Activated CD4-positive, alpha-beta memory T cell treated with anti-CD3 and anti-CD28 coated beads, Interleukin-2, amount 10 ng/mL, durations not matched to agents 7 days and 5 days (primary cell): ENCODE results near the gene ACAT1. TPM values are rescaled to one million over a fixed set of nuclear protein-coding genes. Genes with fewer than 3 reads are reported as not detected.
"Not testable (repeated sequence)": the region's sequence is repeated elsewhere in the genome, so short reads cannot be mapped to it uniquely, and the experiment has no call there.

Source experiments
- CTCF ChIA-PET: fragments of 350-600 bp; sonication (Branson Sonifier 250); formaldehyde crosslinking; loops from one replicate; lab custom pipeline; 2021; ENCODE audit warnings: antibody characterized with exemption, inconsistent platforms; lab: Charles Lee
- POLR2A ChIA-PET: fragments of 350-600 bp; sonication (Branson Sonifier 250); formaldehyde crosslinking; loops from one replicate; lab custom pipeline; 2021; ENCODE audit warnings: antibody characterized with exemption; lab: Charles Lee
- DNase-seq: peaks from one replicate; pipeline ENCODE4 v3.0.0-alpha.2; 2020
- H3K27ac Mint-ChIP-seq: one replicate; pipeline ENCODE4 v1.8.0; 2021; ENCODE audit warnings: mild to moderate bottlenecking, mixed read lengths
- H3K27me3 Mint-ChIP-seq: one replicate; pipeline ENCODE4 v1.8.0; 2021; ENCODE audit warnings: mixed read lengths
- H3K36me3 Mint-ChIP-seq: one replicate; pipeline ENCODE4 v1.8.0; 2021; ENCODE audit warnings: low read depth, mixed read lengths
- H3K4me1 Mint-ChIP-seq: one replicate; pipeline ENCODE4 v1.8.0; 2021; ENCODE audit warnings: mixed read lengths
- H3K4me3 Mint-ChIP-seq: one replicate; pipeline ENCODE4 v1.8.0; 2021; ENCODE audit warnings: mild to moderate bottlenecking, mixed read lengths
- H3K9me3 Mint-ChIP-seq: one replicate; pipeline ENCODE4 v1.8.0; 2021; ENCODE audit warnings: mixed read lengths
- total RNA-seq, 2 experiments: library from RNA; stranded (reverse); gene quantifications; one replicate each; pipeline ENCODE4 v1.2.3, GENCODE V29; 2021

Gene ACAT1
- total RNA-seq, 2 experiments from 2014 or later = 46.2 to 55.1 TPM

GRCh38 chr11:108120936-108121273 lies 462 bp upstream of the ACAT1 start:
- H3K36me3 Mint-ChIP-seq = peaks cover 17% of the 10 kb centered on the region
- not testable (repeated sequence) for DNase-seq, H3K27me3 Mint-ChIP-seq, H3K9me3 Mint-ChIP-seq
- peak overlapping the region; percentile 87 for H3K4me3 Mint-ChIP-seq
- peak overlapping the region; percentile 67 for H3K27ac Mint-ChIP-seq
- ChIA-PET POLR2A (interaction anchor here (0.8 to 2.3 kb wide), 5 partner anchors 8 to 101 kb away, joined by 3 to 8 read pairs (median 3); partner anchors contain the start of genes ATM and NPAT), CTCF (interaction anchor here (0.7 to 1.5 kb wide), 3 partner anchors 8 to 112 kb away, joined by 3 to 4 read pairs (median 3); partner anchors contain the start of gene CUL5)
- peaks cover 49% of the 10 kb centered on the region for H3K4me1 Mint-ChIP-seq

- Mint-ChIP-seq H3K36me3 (peaks cover 23% of the 10 kb centered on the region), H3K27ac (peak overlapping the region; percentile 67), H3K4me1 (peaks cover 53% of the 10 kb centered on the region), H3K9me3 (no peaks in the 10 kb centered on the region), H3K4me3 (peak overlapping the region; percentile 87), H3K27me3 (no peaks in the 10 kb centered on the region)
- DNase-seq = no peak
- POLR2A ChIA-PET = interaction anchor here (1.1 to 2.3 kb wide), 6 partner anchors 9 to 115 kb away, joined by 3 to 8 read pairs (median 6); partner anchors contain the start of genes ATM, CUL5 and NPAT
- CTCF ChIA-PET = interaction anchor here (0.6 to 1.6 kb wide), 3 partner anchors 39 to 200 kb away, joined by 3 to 5 read pairs (median 4); partner anchors contain the start of gene CUL5
These were observed 830 bp downstream of the ACAT1 start for GRCh38 chr11:108122166-108122628.

GRCh38 chr11:108125096-108125495 lies 3.7 kb downstream of the ACAT1 start:
- H3K27me3 Mint-ChIP-seq = no peaks in the 10 kb centered on the region
- H3K27ac Mint-ChIP-seq = peak overlapping the region; percentile 61
- ChIA-PET POLR2A (interaction anchor here (4.0 kb wide), 1 partner anchor 98 kb away, joined by 23 read pairs; the partner anchor contains the start of genes ATM and NPAT), CTCF (no interaction called here)
- peaks cover 49% of the 10 kb centered on the region for H3K4me1 Mint-ChIP-seq
- H3K36me3 Mint-ChIP-seq = peaks cover 30% of the 10 kb centered on the region
- H3K4me3 Mint-ChIP-seq = no peak overlapping the region
- DNase-seq = no peak
- no peaks in the 10 kb centered on the region for H3K9me3 Mint-ChIP-seq

DNA sequence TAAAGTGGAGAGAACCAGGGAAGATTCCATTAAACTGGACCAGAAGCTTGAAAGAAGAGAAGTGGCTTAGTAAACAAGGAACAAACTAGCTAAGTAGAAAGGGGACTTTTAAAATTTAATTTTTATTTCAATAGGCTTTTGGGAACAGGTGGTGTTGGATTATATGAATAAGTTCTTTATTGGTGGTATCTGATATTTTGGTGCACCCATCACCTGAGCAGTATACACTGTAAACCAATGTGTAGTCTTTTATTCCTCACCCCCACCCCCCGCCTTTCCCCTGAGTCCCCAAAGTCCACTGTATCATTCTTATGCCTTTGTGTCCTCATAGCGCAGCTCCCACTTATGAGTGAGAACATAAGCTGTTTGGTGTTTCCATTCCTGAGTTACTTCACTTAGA lies 7.4 kb downstream of the ACAT1 start:
- Mint-ChIP-seq H3K4me3 (no peak overlapping the region), H3K27ac (no peak overlapping the region), H3K4me1 (peaks cover 23% of the 10 kb centered on the region), H3K27me3 (no peaks in the 10 kb centered on the region), H3K36me3 (peaks cover 36% of the 10 kb centered on the region), H3K9me3 (no peaks in the 10 kb centered on the region)
- POLR2A ChIA-PET = interaction anchor here (1.2 kb wide), 1 partner anchor 16 kb away, joined by 3 read pairs; no protein-coding TSS in a partner anchor
- CTCF ChIA-PET = no interaction called here
- no peak for DNase-seq

DNA sequence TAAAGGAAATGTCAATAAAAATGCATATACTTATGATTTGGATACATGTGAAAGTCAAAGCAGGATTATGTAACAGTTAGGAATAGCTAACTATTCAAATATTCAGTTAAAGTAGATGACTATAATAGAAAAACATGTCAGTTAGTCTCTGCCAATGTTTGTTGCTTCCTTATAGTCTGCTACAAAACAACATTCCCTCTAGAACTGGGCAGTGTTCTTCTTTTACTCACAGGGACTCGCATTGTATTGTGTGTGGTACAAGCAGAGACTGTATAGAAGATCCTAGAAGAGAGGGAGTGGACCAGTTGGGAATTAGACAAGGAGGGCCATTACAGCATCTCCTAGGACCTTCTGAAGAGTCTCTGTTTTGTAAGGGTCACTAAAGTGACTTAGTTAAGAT lies 10.6 kb downstream of the ACAT1 start:
- DNase-seq = no peak
- Mint-ChIP-seq H3K4me3 (no peak overlapping the region), H3K4me1 (peaks cover 12% of the 10 kb centered on the region), H3K27me3 (no peaks in the 10 kb centered on the region), H3K9me3 (no peaks in the 10 kb centered on the region), H3K27ac (no peak overlapping the region), H3K36me3 (peaks cover 32% of the 10 kb centered on the region)
- ChIA-PET CTCF (no interaction called here), POLR2A (interaction anchor here (0.6 to 1.1 kb wide), 2 partner anchors 11 to 115 kb away, joined by 3 read pairs; partner anchors contain the start of gene ACAT1)

GRCh38 chr11:108132993-108133538 lies 11.7 kb downstream of the ACAT1 start:
- Mint-ChIP-seq H3K36me3 (peaks cover 33% of the 10 kb centered on the region), H3K27ac (peak overlapping the region; percentile 9), H3K4me1 (peaks cover 16% of the 10 kb centered on the region)
- H3K27me3 Mint-ChIP-seq, DNase-seq, H3K9me3 Mint-ChIP-seq, H3K4me3 Mint-ChIP-seq, CTCF ChIA-PET: not testable (repeated sequence)
- POLR2A ChIA-PET = interaction anchor here (0.6 to 1.1 kb wide), 2 partner anchors 12 to 114 kb away, joined by 3 read pairs; partner anchors contain the start of gene ACAT1

DNA sequence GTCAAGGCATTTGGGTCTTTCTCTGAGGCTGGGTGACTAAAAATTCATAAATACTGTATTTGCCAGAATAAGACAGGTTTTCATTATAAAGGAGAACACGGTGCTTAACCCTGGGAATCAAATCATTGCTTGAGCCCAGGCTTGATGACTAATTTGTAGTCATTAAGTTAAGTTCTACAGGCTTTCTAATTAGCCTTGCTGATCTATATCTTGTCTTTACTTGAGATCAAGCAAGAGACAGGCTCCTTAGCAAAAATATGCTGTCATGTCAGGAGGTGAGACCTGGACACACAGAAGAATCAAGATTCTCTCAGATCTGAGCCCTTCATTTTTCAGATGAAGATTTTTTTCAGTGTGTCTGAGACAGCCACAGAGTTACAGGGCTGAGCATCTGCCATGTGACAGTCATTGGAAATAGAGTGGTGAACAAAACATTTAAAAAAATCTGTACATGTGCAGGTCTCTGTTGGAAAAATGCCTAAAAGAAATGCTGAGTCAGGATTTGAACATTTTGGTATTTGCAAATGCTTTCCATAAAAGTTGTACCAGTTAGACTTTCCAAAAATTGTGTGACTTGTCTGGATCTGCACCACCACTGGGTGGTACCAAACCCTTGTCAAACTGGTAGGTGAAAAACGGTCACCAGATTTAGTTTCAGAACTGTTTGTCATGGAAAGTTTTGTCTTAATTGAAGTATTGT lies 14.6 kb downstream of the ACAT1 start:
- peaks cover 15% of the 10 kb centered on the region for H3K4me1 Mint-ChIP-seq
- H3K36me3 Mint-ChIP-seq = peaks cover 47% of the 10 kb centered on the region
- POLR2A ChIA-PET = no interaction called here
- peak overlapping the region; percentile 52 for H3K27ac Mint-ChIP-seq
- H3K4me3 Mint-ChIP-seq = no peak overlapping the region
- CTCF ChIA-PET = no interaction called here
- no peaks in the 10 kb centered on the region for H3K9me3 Mint-ChIP-seq
- no peaks in the 10 kb centered on the region for H3K27me3 Mint-ChIP-seq
- peak; percentile 30 for DNase-seq

- Mint-ChIP-seq H3K9me3 (no peaks in the 10 kb centered on the region), H3K4me3 (no peak overlapping the region), H3K27me3 (no peaks in the 10 kb centered on the region), H3K27ac (peak overlapping the region; percentile 58), H3K4me1 (peaks cover 15% of the 10 kb centered on the region), H3K36me3 (peaks cover 54% of the 10 kb centered on the region)
- ChIA-PET POLR2A (interaction anchor here (1.0 kb wide), 1 partner anchor 11 kb away, joined by 3 read pairs; no protein-coding TSS in a partner anchor), CTCF (no interaction called here)
- no peak for DNase-seq
These were observed 15.8 kb downstream of the ACAT1 start for GRCh38 chr11:108137212-108137611.

DNA sequence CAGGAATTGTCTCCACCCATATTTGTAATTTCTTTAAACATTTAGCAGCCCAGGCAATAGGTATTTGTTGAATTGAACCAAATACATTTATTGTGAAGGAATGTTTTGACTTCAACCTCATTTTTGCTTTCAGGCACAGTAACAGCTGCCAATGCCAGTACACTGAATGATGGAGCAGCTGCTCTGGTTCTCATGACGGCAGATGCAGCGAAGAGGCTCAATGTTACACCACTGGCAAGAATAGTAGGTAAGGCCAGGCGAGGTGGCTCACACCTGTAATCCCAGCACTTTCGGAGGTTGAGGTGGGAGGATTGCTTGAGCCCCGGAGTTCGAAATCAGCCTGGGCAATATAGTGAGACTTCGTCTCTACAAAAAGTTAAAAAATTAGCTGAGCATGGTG lies 20.9 kb downstream of the ACAT1 start:
- Mint-ChIP-seq H3K4me1 (peaks cover 20% of the 10 kb centered on the region), H3K36me3 (peaks cover 72% of the 10 kb centered on the region), H3K4me3 (no peak overlapping the region), H3K9me3 (no peaks in the 10 kb centered on the region), H3K27me3 (no peaks in the 10 kb centered on the region), H3K27ac (no peak overlapping the region)
- POLR2A ChIA-PET = interaction anchor here (0.8 to 1.2 kb wide), 3 partner anchors 18 to 95 kb away, joined by 3 to 4 read pairs (median 3); no protein-coding TSS in a partner anchor
- CTCF ChIA-PET = no interaction called here
- no peak for DNase-seq

GRCh38 chr11:108144615-108145014 lies 23.2 kb downstream of the ACAT1 start:
- H3K36me3 Mint-ChIP-seq = peaks cover 82% of the 10 kb centered on the region
- H3K27ac Mint-ChIP-seq = peak overlapping the region; percentile 71
- peaks cover 19% of the 10 kb centered on the region for H3K4me1 Mint-ChIP-seq
- DNase-seq = no peak
- H3K27me3 Mint-ChIP-seq = no peaks in the 10 kb centered on the region
- no peaks in the 10 kb centered on the region for H3K9me3 Mint-ChIP-seq
- POLR2A ChIA-PET = interaction anchor here (0.9 to 1.2 kb wide), 4 partner anchors 13 to 82 kb away, joined by 3 to 4 read pairs (median 3); no protein-coding TSS in a partner anchor
- CTCF ChIA-PET = interaction anchor here (1.0 to 1.4 kb wide), 2 partner anchors 26 to 34 kb away, joined by 3 to 4 read pairs; no protein-coding TSS in a partner anchor
- H3K4me3 Mint-ChIP-seq = no peak overlapping the region

DNA sequence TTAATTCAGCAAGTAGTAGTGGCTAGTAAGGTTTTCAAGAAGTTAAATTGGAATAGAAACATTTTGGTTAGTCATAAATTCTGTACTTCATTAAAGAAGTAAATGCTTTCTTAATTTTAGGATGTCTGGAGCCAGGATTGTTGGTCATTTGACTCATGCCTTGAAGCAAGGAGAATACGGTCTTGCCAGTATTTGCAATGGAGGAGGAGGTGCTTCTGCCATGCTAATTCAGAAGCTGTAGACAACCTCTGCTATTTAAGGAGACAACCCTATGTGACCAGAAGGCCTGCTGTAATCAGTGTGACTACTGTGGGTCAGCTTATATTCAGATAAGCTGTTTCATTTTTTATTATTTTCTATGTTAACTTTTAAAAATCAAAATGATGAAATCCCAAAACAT lies 25.8 kb downstream of the ACAT1 start:
- Mint-ChIP-seq H3K36me3 (peaks cover 79% of the 10 kb centered on the region), H3K27me3 (no peaks in the 10 kb centered on the region), H3K9me3 (no peaks in the 10 kb centered on the region), H3K27ac (no peak overlapping the region), H3K4me3 (no peak overlapping the region), H3K4me1 (peaks cover 19% of the 10 kb centered on the region)
- DNase-seq = no peak
- POLR2A ChIA-PET = no interaction called here
- CTCF ChIA-PET = no interaction called here

DNA sequence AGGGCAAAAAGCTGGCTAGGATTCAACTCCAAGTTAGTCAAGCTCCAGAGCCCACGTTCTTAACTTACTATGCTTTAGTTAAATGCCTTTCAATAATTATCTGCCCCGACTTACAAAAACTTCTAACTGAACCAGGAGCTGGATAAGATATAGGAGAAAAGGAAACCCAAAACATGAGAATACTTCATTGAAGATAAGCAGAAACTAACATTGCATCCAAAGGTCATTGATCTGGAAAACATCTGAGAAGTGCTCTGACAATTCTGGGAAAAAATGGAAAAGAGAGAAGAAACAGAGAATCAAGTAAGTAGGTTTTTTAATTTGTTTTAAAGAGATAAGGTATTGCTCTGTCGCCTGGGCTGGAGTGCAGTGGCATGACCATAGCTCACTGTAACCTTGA lies 27.2 kb downstream of the ACAT1 start:
- H3K9me3 Mint-ChIP-seq = no peaks in the 10 kb centered on the region
- H3K4me3 Mint-ChIP-seq = no peak overlapping the region
- CTCF ChIA-PET = no interaction called here
- no peak overlapping the region for H3K27ac Mint-ChIP-seq
- peaks cover 18% of the 10 kb centered on the region for H3K4me1 Mint-ChIP-seq
- H3K27me3 Mint-ChIP-seq = no peaks in the 10 kb centered on the region
- DNase-seq = no peak
- H3K36me3 Mint-ChIP-seq = peaks cover 72% of the 10 kb centered on the region
- POLR2A ChIA-PET = interaction anchor here (0.8 to 1.3 kb wide), 2 partner anchors 7 to 11 kb away, joined by 3 read pairs; no protein-coding TSS in a partner anchor

- ChIA-PET POLR2A (interaction anchor here (1.3 kb wide), 1 partner anchor 69 kb away, joined by 3 read pairs; no protein-coding TSS in a partner anchor), CTCF (no interaction called here)
These were observed 33.2 kb downstream of the ACAT1 start for GRCh38 chr11:108154591-108154990.

More at GRCh38 chr11:108154591-108154990, 33.2 kb downstream of the ACAT1 start:
- Mint-ChIP-seq H3K9me3 (no peaks in the 10 kb centered on the region), H3K4me1 (no peaks in the 10 kb centered on the region), H3K27ac (no peak overlapping the region), H3K4me3 (no peak overlapping the region), H3K36me3 (peaks cover 61% of the 10 kb centered on the region), H3K27me3 (no peaks in the 10 kb centered on the region)
- DNase-seq = no peak
